ENCODE results near the gene PLA2G5. TPM values are rescaled to one million over a fixed set of nuclear protein-coding genes. Genes with fewer than 3 reads are reported as not detected.

Gene PLA2G5
- total and polyA plus RNA-seq, 7 experiments from 2014 or later = not detected

- peaks cover 0 to 2% (median 0%) of the 10 kb centered on the region in 7 donors for H3K4me1 Mint-ChIP-seq
- Histone ChIP-seq H3K27ac (ENCODE audit: low read depth, low read length) (no peak overlapping the region), H3K27me3 (ENCODE audit: control insufficient read depth in 2 of 2, insufficient read depth in 2 of 2, low read length in 2 of 2) (peaks cover 0 to 3% of the 10 kb centered on the region in 2 donors), H3K4me1 (ENCODE audit: control insufficient read depth in 2 of 2, insufficient read depth in 2 of 2, low read length in 2 of 2) (no peaks in the 10 kb centered on the region), H3K36me3 (ENCODE audit: control insufficient read depth in 2 of 3, insufficient read depth in 3 of 3, low read length in 3 of 3) (no peaks in the 10 kb centered on the region), H3K9me3 (ENCODE audit: control insufficient read depth in 2 of 3, low read length in 3 of 3) (no peaks in the 10 kb centered on the region), H3K4me3 (ENCODE audit: low read length) (no peak overlapping the region)
- peaks cover 0 to 17% (median 4%) of the 10 kb centered on the region in 5 donors for H3K36me3 Mint-ChIP-seq
- H3K9me3 Mint-ChIP-seq = peaks cover 11 to 34% (median 21%) of the 10 kb centered on the region in 11 donors
- POLR2A ChIA-PET = no interaction called here
- ATAC-seq = no peak
- H3K4me3 Mint-ChIP-seq = no peak overlapping the region
- no peak for DNase-seq
- peaks cover 22 to 51% (median 27%) of the 10 kb centered on the region in 5 donors for H3K27me3 Mint-ChIP-seq
- CTCF ChIA-PET = no interaction called here
- intact Hi-C loops (cut with micrococcal nuclease) = no loop called here
- H3K27ac Mint-ChIP-seq = no peak overlapping the region
Measured at GRCh38 chr1:20031836-20032235, 38.2 kb upstream of the PLA2G5 start.

GRCh38 chr1:20032425-20032824 is 37.6 kb upstream of the PLA2G5 start:
- ChIA-PET POLR2A (no interaction called here), CTCF (no interaction called here)
- Mint-ChIP-seq H3K4me3 (no peak overlapping the region), H3K36me3 (peaks cover 0 to 21% (median 4%) of the 10 kb centered on the region in 5 donors), H3K27ac (no peak overlapping the region), H3K4me1 (peaks cover 0 to 6% (median 6%) of the 10 kb centered on the region in 7 donors), H3K9me3 (peaks cover 13 to 36% (median 25%) of the 10 kb centered on the region in 11 donors), H3K27me3 (peaks cover 17 to 45% (median 25%) of the 10 kb centered on the region in 5 donors)
- no peaks in the 10 kb centered on the region for H3K9me3 ChIP-seq (ENCODE audit: control insufficient read depth in 2 of 3, low read length in 3 of 3)
- no peak overlapping the region for H3K4me3 ChIP-seq (ENCODE audit: low read length)
- no peak for DNase-seq
- intact Hi-C loops (cut with micrococcal nuclease) = no loop called here
- H3K36me3 ChIP-seq (ENCODE audit: control insufficient read depth in 2 of 3, insufficient read depth in 3 of 3, low read length in 3 of 3) = no peaks in the 10 kb centered on the region
- peaks cover 0 to 3% of the 10 kb centered on the region in 2 donors for H3K27me3 ChIP-seq (ENCODE audit: control insufficient read depth in 2 of 2, insufficient read depth in 2 of 2, low read length in 2 of 2)
- no peak for ATAC-seq
- peaks cover 0 to under 1% of the 10 kb centered on the region in 2 donors for H3K4me1 ChIP-seq (ENCODE audit: control insufficient read depth in 2 of 2, insufficient read depth in 2 of 2, low read length in 2 of 2)
- H3K27ac ChIP-seq (ENCODE audit: low read depth, low read length) = no peak overlapping the region

- intact Hi-C loops (cut with micrococcal nuclease) = no loop called here
- no peaks in the 10 kb centered on the region for H3K27me3 ChIP-seq (ENCODE audit: control insufficient read depth in 2 of 2, insufficient read depth in 2 of 2, low read length in 2 of 2)
- peaks cover 12 to 35% (median 15%) of the 10 kb centered on the region in 5 donors for H3K27me3 Mint-ChIP-seq
- ATAC-seq (no peak), DNase-seq (no peak)
- no peaks in the 10 kb centered on the region for H3K9me3 ChIP-seq (ENCODE audit: control insufficient read depth in 2 of 3, low read length in 3 of 3)
- no peaks in the 10 kb centered on the region for H3K36me3 ChIP-seq (ENCODE audit: control insufficient read depth in 2 of 3, insufficient read depth in 3 of 3, low read length in 3 of 3)
- H3K4me1 Mint-ChIP-seq = peaks cover 3 to 16% (median 14%) of the 10 kb centered on the region in 7 donors
- CTCF ChIA-PET = no interaction called here
- POLR2A ChIA-PET = no interaction called here
- H3K4me1 ChIP-seq (ENCODE audit: control insufficient read depth in 2 of 2, insufficient read depth in 2 of 2, low read length in 2 of 2) = peaks cover 0 to 11% of the 10 kb centered on the region in 2 donors
- H3K36me3 Mint-ChIP-seq = peaks cover 0 to 21% (median 4%) of the 10 kb centered on the region in 5 donors
- no peak overlapping the region for H3K4me3 ChIP-seq (ENCODE audit: low read length)
- no peak overlapping the region for H3K4me3 Mint-ChIP-seq
- H3K9me3 Mint-ChIP-seq = peaks cover 11 to 36% (median 25%) of the 10 kb centered on the region in 11 donors
- H3K27ac Mint-ChIP-seq = no peak overlapping the region
- H3K27ac ChIP-seq (ENCODE audit: low read depth, low read length) = no peak overlapping the region
Measured at GRCh38 chr1:20033420-20033819, 36.6 kb upstream of the PLA2G5 start.

GRCh38 chr1:20035114-20035513 is 34.9 kb upstream of the PLA2G5 start:
- intact Hi-C loops (cut with micrococcal nuclease) = no loop called here
- Mint-ChIP-seq H3K27ac (no peak overlapping the region), H3K4me1 (peaks cover 3 to 18% (median 16%) of the 10 kb centered on the region in 7 donors), H3K27me3 (peaks cover 1 to 21% (median 11%) of the 10 kb centered on the region in 5 donors), H3K4me3 (no peak overlapping the region), H3K9me3 (peaks cover 11 to 36% (median 22%) of the 10 kb centered on the region in 11 donors), H3K36me3 (peaks cover 0 to 21% (median 4%) of the 10 kb centered on the region in 5 donors)
- DNase-seq (no peak), ATAC-seq (no peak)
- Histone ChIP-seq H3K27ac (ENCODE audit: low read depth, low read length) (no peak overlapping the region), H3K4me3 (ENCODE audit: low read length) (no peak overlapping the region), H3K9me3 (ENCODE audit: control insufficient read depth in 2 of 3, low read length in 3 of 3) (no peaks in the 10 kb centered on the region), H3K4me1 (ENCODE audit: control insufficient read depth in 2 of 2, insufficient read depth in 2 of 2, low read length in 2 of 2) (peaks cover 0 to 11% of the 10 kb centered on the region in 2 donors), H3K36me3 (ENCODE audit: control insufficient read depth in 2 of 3, insufficient read depth in 3 of 3, low read length in 3 of 3) (no peaks in the 10 kb centered on the region), H3K27me3 (ENCODE audit: control insufficient read depth in 2 of 2, insufficient read depth in 2 of 2, low read length in 2 of 2) (no peaks in the 10 kb centered on the region)
- ChIA-PET CTCF (no interaction called here), POLR2A (interaction anchor here (0.6 kb wide), 1 partner anchor 27 kb away, joined by 3 read pairs; no protein-coding TSS in a partner anchor)

GRCh38 chr1:20037877-20038276 is 32.1 kb upstream of the PLA2G5 start:
- CTCF ChIA-PET = no interaction called here

GRCh38 chr1:20047096-20047495 is 22.9 kb upstream of the PLA2G5 start:
- H3K36me3 ChIP-seq (ENCODE audit: control insufficient read depth in 2 of 3, insufficient read depth in 3 of 3, low read length in 3 of 3) = no peaks in the 10 kb centered on the region
- Mint-ChIP-seq H3K27me3 (peaks cover 0 to 7% (median 0%) of the 10 kb centered on the region in 5 donors), H3K36me3 (peaks cover 0 to 9% (median 5%) of the 10 kb centered on the region in 5 donors), H3K4me3 (no peak overlapping the region), H3K27ac (no peak overlapping the region), H3K4me1 (no peaks in the 10 kb centered on the region), H3K9me3 (peaks cover 5 to 23% (median 10%) of the 10 kb centered on the region in 11 donors)
- peaks cover 0 to 3% (median 0%) of the 10 kb centered on the region in 3 experiments for H3K9me3 ChIP-seq (ENCODE audit: control insufficient read depth in 2 of 3, low read length in 3 of 3)
- no peaks in the 10 kb centered on the region for H3K27me3 ChIP-seq (ENCODE audit: control insufficient read depth in 2 of 2, insufficient read depth in 2 of 2, low read length in 2 of 2)
- ATAC-seq = no peak
- H3K27ac ChIP-seq (ENCODE audit: low read depth, low read length) = no peak overlapping the region
- CTCF ChIA-PET = no interaction called here
- DNase-seq = no peak
- intact Hi-C loops (cut with micrococcal nuclease) = no loop called here
- no peak overlapping the region for H3K4me3 ChIP-seq (ENCODE audit: low read length)
- POLR2A ChIA-PET = no interaction called here
- no peaks in the 10 kb centered on the region for H3K4me1 ChIP-seq (ENCODE audit: control insufficient read depth in 2 of 2, insufficient read depth in 2 of 2, low read length in 2 of 2)

More at GRCh38 chr1:20037877-20038276, 32.1 kb upstream of the PLA2G5 start:
- Mint-ChIP-seq H3K27ac (no peak overlapping the region), H3K27me3 (peaks cover 0 to 17% (median 11%) of the 10 kb centered on the region in 5 donors), H3K4me1 (peaks cover 3 to 18% (median 16%) of the 10 kb centered on the region in 7 donors), H3K36me3 (peaks cover 0 to 21% (median 4%) of the 10 kb centered on the region in 5 donors), H3K9me3 (peaks cover 11 to 36% (median 22%) of the 10 kb centered on the region in 11 donors), H3K4me3 (peak overlapping the region in 2 of 10 donors; percentile 31 to 43)
- peaks cover 0 to 11% of the 10 kb centered on the region in 2 donors for H3K4me1 ChIP-seq (ENCODE audit: control insufficient read depth in 2 of 2, insufficient read depth in 2 of 2, low read length in 2 of 2)
- intact Hi-C loops (cut with micrococcal nuclease) = no loop called here
- POLR2A ChIA-PET = no interaction called here
- DNase-seq (no peak), ATAC-seq (no peak)
- no peaks in the 10 kb centered on the region for H3K27me3 ChIP-seq (ENCODE audit: control insufficient read depth in 2 of 2, insufficient read depth in 2 of 2, low read length in 2 of 2)
- no peaks in the 10 kb centered on the region for H3K36me3 ChIP-seq (ENCODE audit: control insufficient read depth in 2 of 3, insufficient read depth in 3 of 3, low read length in 3 of 3)
- no peaks in the 10 kb centered on the region for H3K9me3 ChIP-seq (ENCODE audit: control insufficient read depth in 2 of 3, low read length in 3 of 3)
- H3K27ac ChIP-seq (ENCODE audit: low read depth, low read length) = no peak overlapping the region
- no peak overlapping the region for H3K4me3 ChIP-seq (ENCODE audit: low read length)

- Histone ChIP-seq H3K27me3 (ENCODE audit: control insufficient read depth in 2 of 2, insufficient read depth in 2 of 2, low read length in 2 of 2) (no peaks in the 10 kb centered on the region), H3K4me3 (ENCODE audit: low read length) (no peak overlapping the region), H3K4me1 (ENCODE audit: control insufficient read depth in 2 of 2, insufficient read depth in 2 of 2, low read length in 2 of 2) (no peaks in the 10 kb centered on the region), H3K27ac (ENCODE audit: low read depth, low read length) (no peak overlapping the region), H3K36me3 (ENCODE audit: control insufficient read depth in 2 of 3, insufficient read depth in 3 of 3, low read length in 3 of 3) (no peaks in the 10 kb centered on the region), H3K9me3 (ENCODE audit: control insufficient read depth in 2 of 3, low read length in 3 of 3) (peaks cover 0 to 3% (median 0%) of the 10 kb centered on the region in 3 experiments)
- Mint-ChIP-seq H3K9me3 (peaks cover 7 to 34% (median 18%) of the 10 kb centered on the region in 11 donors), H3K27ac (no peak overlapping the region), H3K36me3 (peaks cover 2 to 14% (median 5%) of the 10 kb centered on the region in 5 donors), H3K4me1 (no peaks in the 10 kb centered on the region), H3K4me3 (no peak overlapping the region), H3K27me3 (peaks cover 0 to 11% (median 0%) of the 10 kb centered on the region in 5 donors)
- POLR2A ChIA-PET = no interaction called here
- CTCF ChIA-PET = no interaction called here
- DNase-seq (no peak), ATAC-seq (no peak)
- intact Hi-C loops (cut with micrococcal nuclease) = no loop called here
Measured at GRCh38 chr1:20048563-20048962, 21.4 kb upstream of the PLA2G5 start.
